BE2C (cell line): ENCODE data around the gene NEK9.

Experiments used
- DNase-seq: peaks from one replicate; pipeline ENCODE4 v3.0.0-alpha.2; 2020
- H3K27me3 ChIP-seq: fragments of 250-450 bp; sonication (Bioruptor Pico); 2 replicates; pipeline ENCODE4 v1.5.1; 2020; ENCODE audit warnings: mild to moderate bottlenecking
- H3K36me3 ChIP-seq: fragments of 250-450 bp; sonication (Bioruptor Pico); 2 replicates; pipeline ENCODE4 v1.5.1; 2020; ENCODE audit warnings: mild to moderate bottlenecking
- H3K4me1 ChIP-seq: fragments of 250-450 bp; sonication (Bioruptor Pico); 2 replicates; pipeline ENCODE4 v1.5.1; 2020
- H3K4me3 ChIP-seq: 2 replicates; pipeline ENCODE4 v1.5.1; 2011; ENCODE audit warnings: low read depth, low read length
- H3K9me3 ChIP-seq: fragments of 250-450 bp; sonication (Bioruptor Pico); 2 replicates; pipeline ENCODE4 v1.5.1; 2020
- TF ChIP-seq, protein P1 (sequence below): IDR thresholded peaks from 2 replicates; pipeline ENCODE4 v1.5.1; 2012; ENCODE audit warnings: mild to moderate bottlenecking, low read depth, low read length

NEK9 gene

DNA sequence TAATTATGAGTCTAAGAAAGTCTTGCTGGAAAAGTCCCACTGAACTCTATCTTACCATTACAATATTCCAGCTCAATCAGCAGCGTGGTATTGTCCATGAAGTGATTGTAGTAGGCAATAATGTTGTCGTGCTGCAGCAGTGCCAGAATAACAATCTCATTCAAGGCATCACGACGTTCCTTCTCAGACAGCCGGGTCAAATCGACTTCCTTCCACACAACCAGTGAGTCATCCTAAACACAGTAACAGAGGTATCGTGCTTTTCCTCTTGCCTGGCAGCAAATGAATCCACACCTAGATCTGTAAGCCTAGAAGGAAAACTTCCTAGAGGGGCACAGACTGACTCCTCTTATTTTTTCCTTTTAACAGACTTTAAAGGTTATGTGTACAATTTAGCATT, 2.9 kb downstream of the NEK9 start:
- TF ChIP-seq, protein P1, sequence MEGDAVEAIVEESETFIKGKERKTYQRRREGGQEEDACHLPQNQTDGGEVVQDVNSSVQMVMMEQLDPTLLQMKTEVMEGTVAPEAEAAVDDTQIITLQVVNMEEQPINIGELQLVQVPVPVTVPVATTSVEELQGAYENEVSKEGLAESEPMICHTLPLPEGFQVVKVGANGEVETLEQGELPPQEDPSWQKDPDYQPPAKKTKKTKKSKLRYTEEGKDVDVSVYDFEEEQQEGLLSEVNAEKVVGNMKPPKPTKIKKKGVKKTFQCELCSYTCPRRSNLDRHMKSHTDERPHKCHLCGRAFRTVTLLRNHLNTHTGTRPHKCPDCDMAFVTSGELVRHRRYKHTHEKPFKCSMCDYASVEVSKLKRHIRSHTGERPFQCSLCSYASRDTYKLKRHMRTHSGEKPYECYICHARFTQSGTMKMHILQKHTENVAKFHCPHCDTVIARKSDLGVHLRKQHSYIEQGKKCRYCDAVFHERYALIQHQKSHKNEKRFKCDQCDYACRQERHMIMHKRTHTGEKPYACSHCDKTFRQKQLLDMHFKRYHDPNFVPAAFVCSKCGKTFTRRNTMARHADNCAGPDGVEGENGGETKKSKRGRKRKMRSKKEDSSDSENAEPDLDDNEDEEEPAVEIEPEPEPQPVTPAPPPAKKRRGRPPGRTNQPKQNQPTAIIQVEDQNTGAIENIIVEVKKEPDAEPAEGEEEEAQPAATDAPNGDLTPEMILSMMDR: no peak
- Histone ChIP-seq H3K9me3 (no peaks in the 10 kb centered on the region), H3K4me1 (peaks cover 5% of the 10 kb centered on the region; the same call in 1 of the 2 replicates), H3K27me3 (no peaks in the 10 kb centered on the region), H3K4me3 (no peak overlapping the region), H3K36me3 (peaks cover 22% of the 10 kb centered on the region)
- no peak for DNase-seq

DNA sequence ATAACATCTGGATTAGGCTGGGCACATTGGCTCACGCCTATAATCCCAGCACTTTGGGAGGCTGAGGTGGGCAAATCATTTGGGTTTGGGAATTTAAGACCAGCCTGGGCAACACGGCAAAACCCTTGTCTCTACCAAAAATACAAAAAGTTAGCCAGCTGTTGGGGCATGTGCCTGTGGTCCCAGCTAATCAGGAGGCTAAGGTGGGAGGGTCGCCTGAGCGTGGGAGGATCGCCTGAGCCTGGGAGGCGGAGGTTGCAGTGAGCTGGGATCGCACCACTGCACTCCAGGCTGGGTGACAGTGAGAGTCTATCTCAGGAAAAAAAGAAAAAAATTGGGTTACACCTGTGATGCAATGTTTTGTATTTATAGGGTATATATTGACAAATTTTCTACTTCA, 5.3 kb downstream of the NEK9 start:
- Histone ChIP-seq H3K4me3 (no peak overlapping the region), H3K27me3 (no peaks in the 10 kb centered on the region), H3K4me1 (peaks cover 5% of the 10 kb centered on the region; the same call in 1 of the 2 replicates), H3K9me3 (no peaks in the 10 kb centered on the region), H3K36me3 (peaks cover 40% of the 10 kb centered on the region)
- no peak for DNase-seq
- TF ChIP-seq, protein P1: no peak

DNA sequence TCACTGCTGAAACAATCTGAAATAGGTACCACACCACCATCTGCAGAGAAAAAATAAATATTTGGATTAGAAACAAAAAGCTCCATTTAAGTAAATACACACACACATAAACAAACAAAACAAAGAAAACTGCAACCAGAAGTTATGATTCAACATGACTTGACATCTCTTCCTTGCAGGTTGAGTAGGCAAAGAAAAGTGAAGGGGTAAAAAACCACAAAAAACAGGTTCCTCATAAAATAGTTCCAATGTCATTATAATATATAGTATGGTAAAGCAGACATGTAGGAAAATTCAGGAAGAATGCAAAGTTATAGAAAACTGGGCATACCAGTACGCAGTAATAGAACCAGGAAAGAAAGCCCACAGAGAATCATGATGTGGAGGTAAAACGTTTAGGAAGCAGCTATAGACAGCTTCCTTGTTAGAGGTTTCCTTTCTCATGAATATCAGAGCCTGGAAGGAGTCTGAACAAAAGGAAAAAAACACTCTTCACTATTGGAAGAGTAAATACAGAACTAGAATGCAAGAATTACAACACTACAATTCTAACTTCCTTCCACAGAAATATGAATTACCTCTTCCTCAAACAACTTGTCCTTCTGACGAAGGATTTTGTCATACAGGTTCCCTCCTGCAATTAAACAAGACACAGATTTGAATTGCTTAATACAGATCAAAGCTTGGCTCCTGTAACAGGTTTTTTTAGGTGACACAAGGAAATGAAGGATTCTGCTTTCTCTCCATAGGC, 6.1 kb downstream of the NEK9 start:
- peaks cover 2% of the 10 kb centered on the region; the same call in 1 of the 2 replicates for H3K4me1 ChIP-seq
- peaks cover 48% of the 10 kb centered on the region for H3K36me3 ChIP-seq
- DNase-seq: no peak
- no peaks in the 10 kb centered on the region for H3K27me3 ChIP-seq
- TF ChIP-seq, protein P1: no peak
- no peak overlapping the region for H3K4me3 ChIP-seq
- H3K9me3 ChIP-seq: no peaks in the 10 kb centered on the region

DNA sequence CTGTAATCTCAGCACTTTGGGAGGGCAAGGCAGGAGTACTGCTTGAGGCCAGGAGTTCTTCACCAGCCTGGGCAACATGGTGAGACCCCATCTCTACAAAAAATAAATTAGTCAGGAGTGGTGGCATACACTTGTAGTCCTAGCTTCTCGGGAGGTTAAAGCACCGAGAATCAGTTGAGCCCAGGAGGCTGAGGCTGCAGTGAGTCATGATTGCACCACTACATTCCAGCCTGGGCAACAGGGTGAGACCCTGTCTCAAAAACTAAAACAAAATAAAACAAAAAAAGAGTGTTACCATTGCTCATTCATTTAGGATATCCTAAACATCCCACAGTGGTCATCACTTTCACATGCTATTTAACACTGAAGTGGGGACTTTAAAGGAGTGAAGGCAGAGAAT, 7.8 kb downstream of the NEK9 start:
- no peak overlapping the region for H3K4me3 ChIP-seq
- peaks cover 65% of the 10 kb centered on the region for H3K36me3 ChIP-seq
- DNase-seq: no peak
- H3K27me3 ChIP-seq: no peaks in the 10 kb centered on the region
- TF ChIP-seq, protein P1: no peak
- H3K4me1 ChIP-seq: no peaks in the 10 kb centered on the region
- no peaks in the 10 kb centered on the region for H3K9me3 ChIP-seq

DNA sequence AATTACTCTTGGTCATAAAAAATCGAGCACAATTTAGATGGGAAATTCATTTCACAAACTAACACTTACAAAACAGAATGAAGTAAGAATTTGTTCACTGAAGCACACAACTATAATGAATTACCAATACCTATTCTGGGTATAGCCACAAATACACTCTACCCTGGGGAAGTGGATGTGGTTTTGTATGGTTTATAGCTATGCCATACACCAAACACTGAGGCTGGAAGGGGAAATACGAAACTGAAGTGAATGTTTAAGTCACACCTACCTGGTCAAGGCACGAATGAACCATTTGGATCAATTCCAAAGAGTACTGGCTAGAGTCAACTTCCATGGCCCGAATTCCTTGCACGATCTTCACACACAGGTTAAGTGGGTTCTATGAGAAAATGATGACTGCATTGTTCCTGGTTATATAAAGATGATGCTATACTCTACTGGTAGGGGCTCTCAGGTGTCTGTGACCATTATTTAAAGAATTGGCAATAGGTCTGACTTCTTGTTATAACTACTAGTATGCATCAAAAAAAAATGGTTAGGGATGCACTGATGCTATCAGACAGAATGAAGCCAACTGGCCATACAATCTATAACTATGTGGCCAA, 12.8 kb downstream of the NEK9 start:
- Histone ChIP-seq H3K9me3 (no peaks in the 10 kb centered on the region), H3K36me3 (peaks cover 94% of the 10 kb centered on the region), H3K4me1 (no peaks in the 10 kb centered on the region), H3K4me3 (no peak overlapping the region), H3K27me3 (no peaks in the 10 kb centered on the region)
- TF ChIP-seq, protein P1: no peak
- DNase-seq: no peak

DNA sequence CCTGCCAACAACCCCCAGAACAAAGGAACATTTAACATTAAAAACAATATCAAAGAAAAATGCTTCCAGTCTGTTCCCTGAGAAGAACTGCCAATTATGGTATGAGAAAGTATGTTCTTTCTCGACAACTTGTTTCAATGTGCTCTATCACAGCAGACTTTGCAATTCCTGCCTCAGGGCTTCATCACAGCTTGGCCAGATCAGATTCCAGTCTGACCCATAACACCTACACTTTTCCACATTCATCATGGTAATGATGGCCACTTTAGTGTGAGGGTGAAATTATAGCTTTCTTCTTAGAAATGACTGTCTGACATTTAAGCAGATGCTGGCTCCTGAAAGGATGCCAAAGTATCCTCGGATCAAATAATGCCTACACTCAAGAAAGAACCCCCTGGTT, 17.0 kb downstream of the NEK9 start:
- no peaks in the 10 kb centered on the region for H3K27me3 ChIP-seq
- H3K4me1 ChIP-seq: no peaks in the 10 kb centered on the region
- H3K36me3 ChIP-seq: peaks cover 85% of the 10 kb centered on the region
- H3K4me3 ChIP-seq: no peak overlapping the region
- no peaks in the 10 kb centered on the region; the same call in 1 of the 2 replicates for H3K9me3 ChIP-seq
- DNase-seq: no peak
- TF ChIP-seq, protein P1: no peak
